ENCODE data around the gene OGG1. TPM values are rescaled to one million over a fixed set of nuclear protein-coding genes. Genes with fewer than 3 reads are reported as not detected.

OGG1 gene
- total and polyA plus RNA-seq, 10 of the 15 experiments (the other 5 are each of a cell fraction or from before 2014, with no cell fraction given) = 4.8 to 38.8 (median 27.2) TPM

- SMC1A ChIA-PET (ENCODE audit: uncharacterized antibody, unreplicated experiment) = interaction anchor here (1.0 to 1.5 kb wide), 4 partner anchors 10 to 233 kb away, joined by 3 to 4 read pairs (median 3); partner anchors contain the start of gene OGG1
- peaks cover 26 to 46% of the 10 kb centered on the region in 2 experiments for H3K36me3 ChIP-seq (ENCODE audit: control insufficient read depth in 2 of 2, insufficient read depth in 2 of 2, low read length in 1 of 2)
These were observed 12.9 kb upstream of the OGG1 start for GRCh38 chr3:9736831-9737230.

More at GRCh38 chr3:9736831-9737230, 12.9 kb upstream of the OGG1 start:
- intact Hi-C loops (cut with micrococcal nuclease; ENCODE audit: unreplicated experiment) = loop anchor here (10.0 kb wide), 1 partner anchor 382 kb away; no protein-coding TSS in a partner anchor
- FAIRE-seq (no peak), DNase-seq (ENCODE audit: low read depth, low spot score) (no peak), ATAC-seq (no peak)
- no peaks in the 10 kb centered on the region for H3K9me3 ChIP-seq (replicated peaks; ENCODE audit: control insufficient read depth, insufficient read depth, low read length)
- peaks cover 12% of the 10 kb centered on the region for H3K4me1 ChIP-seq (ENCODE audit: control insufficient read depth, insufficient read depth, low read length)
- CTCF ChIA-PET = interaction anchor here (2.3 to 2.4 kb wide), 2 partner anchors 9 to 233 kb away, joined by 11 read pairs; no protein-coding TSS in a partner anchor
- no peak overlapping the region for H2AFZ ChIP-seq (ENCODE audit: control insufficient read depth, low read depth, low read length)
- WGBS (ENCODE audit: insufficient coverage, insufficient replicate concordance, low lambda C conversion rate, missing lambda C conversion rate) = 60% methylated on average over 2 of the region's 2 CpGs
- RAD21 ChIA-PET (ENCODE audit: unreplicated experiment) = interaction anchor here (1.2 kb wide), 1 partner anchor 14 kb away, joined by 3 read pairs; no protein-coding TSS in a partner anchor
- in situ Hi-C loops (cut with MboI) = no loop called here
- POLR2A ChIA-PET = interaction anchor here (0.6 kb wide), 1 partner anchor 342 kb away, joined by 3 read pairs; no protein-coding TSS in a partner anchor
- no peak overlapping the region; the same call in 1 of the 2 replicates for H3K4me2 ChIP-seq (ENCODE audit: control insufficient read depth, insufficient read depth)
- H4K20me1 ChIP-seq (ENCODE audit: control insufficient read depth, insufficient read depth) = peaks cover 3% of the 10 kb centered on the region
- H3K27me3 ChIP-seq (replicated peaks in 1 of 2; ENCODE audit: control insufficient read depth in 2 of 2, insufficient read depth in 2 of 2, low read length in 1 of 2) = no peaks in the 10 kb centered on the region
- TF ChIP-seq KLF5 (IDR thresholded peaks at IDR 0.05; ENCODE audit: partially characterized antibody) (no peak), SUPT20H (IDR thresholded peaks at IDR 0.05; ENCODE audit: borderline replicate concordance, control insufficient read depth, low read depth, low read length) (no peak), HDGF (IDR thresholded peaks at IDR 0.05) (no peak), ZSCAN29 (IDR thresholded peaks at IDR 0.05) (no peak), MYB (IDR thresholded peaks at IDR 0.05; ENCODE audit: borderline replicate concordance, low read depth, low read length) (no peak), TCF12 (IDR thresholded peaks at IDR 0.05; ENCODE audit: low read depth, low read length) (no peak), PRDM15 (CRISPR knock-in tag; IDR thresholded peaks at IDR 0.05) (no peak), PAX5 (IDR thresholded peaks at IDR 0.05; ENCODE audit: borderline replicate concordance, low read depth, low read length) (no peak), SMAD1 (IDR thresholded peaks at IDR 0.05; ENCODE audit: low read depth, partially characterized antibody) (no peak), POU2F2 (IDR thresholded peaks at IDR 0.05; ENCODE audit: borderline replicate concordance, low read depth, low read length) (no peak), JUNB (IDR thresholded peaks at IDR 0.05) (no peak)
- TF ChIP-seq, protein P1, sequence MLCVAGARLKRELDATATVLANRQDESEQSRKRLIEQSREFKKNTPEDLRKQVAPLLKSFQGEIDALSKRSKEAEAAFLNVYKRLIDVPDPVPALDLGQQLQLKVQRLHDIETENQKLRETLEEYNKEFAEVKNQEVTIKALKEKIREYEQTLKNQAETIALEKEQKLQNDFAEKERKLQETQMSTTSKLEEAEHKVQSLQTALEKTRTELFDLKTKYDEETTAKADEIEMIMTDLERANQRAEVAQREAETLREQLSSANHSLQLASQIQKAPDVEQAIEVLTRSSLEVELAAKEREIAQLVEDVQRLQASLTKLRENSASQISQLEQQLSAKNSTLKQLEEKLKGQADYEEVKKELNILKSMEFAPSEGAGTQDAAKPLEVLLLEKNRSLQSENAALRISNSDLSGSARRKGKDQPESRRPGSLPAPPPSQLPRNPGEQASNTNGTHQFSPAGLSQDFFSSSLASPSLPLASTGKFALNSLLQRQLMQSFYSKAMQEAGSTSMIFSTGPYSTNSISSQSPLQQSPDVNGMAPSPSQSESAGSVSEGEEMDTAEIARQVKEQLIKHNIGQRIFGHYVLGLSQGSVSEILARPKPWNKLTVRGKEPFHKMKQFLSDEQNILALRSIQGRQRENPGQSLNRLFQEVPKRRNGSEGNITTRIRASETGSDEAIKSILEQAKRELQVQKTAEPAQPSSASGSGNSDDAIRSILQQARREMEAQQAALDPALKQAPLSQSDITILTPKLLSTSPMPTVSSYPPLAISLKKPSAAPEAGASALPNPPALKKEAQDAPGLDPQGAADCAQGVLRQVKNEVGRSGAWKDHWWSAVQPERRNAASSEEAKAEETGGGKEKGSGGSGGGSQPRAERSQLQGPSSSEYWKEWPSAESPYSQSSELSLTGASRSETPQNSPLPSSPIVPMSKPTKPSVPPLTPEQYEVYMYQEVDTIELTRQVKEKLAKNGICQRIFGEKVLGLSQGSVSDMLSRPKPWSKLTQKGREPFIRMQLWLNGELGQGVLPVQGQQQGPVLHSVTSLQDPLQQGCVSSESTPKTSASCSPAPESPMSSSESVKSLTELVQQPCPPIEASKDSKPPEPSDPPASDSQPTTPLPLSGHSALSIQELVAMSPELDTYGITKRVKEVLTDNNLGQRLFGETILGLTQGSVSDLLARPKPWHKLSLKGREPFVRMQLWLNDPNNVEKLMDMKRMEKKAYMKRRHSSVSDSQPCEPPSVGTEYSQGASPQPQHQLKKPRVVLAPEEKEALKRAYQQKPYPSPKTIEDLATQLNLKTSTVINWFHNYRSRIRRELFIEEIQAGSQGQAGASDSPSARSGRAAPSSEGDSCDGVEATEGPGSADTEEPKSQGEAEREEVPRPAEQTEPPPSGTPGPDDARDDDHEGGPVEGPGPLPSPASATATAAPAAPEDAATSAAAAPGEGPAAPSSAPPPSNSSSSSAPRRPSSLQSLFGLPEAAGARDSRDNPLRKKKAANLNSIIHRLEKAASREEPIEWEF (IDR thresholded peaks at IDR 0.05; ENCODE audit: insufficient replicate concordance, low read depth, low read length) = no peak
- no TSS peak for BruUV-seq (replicated peaks)
- no peak overlapping the region for H3K27ac ChIP-seq (ENCODE audit: control insufficient read depth, insufficient read depth)
- no peak overlapping the region for H3K4me3 ChIP-seq
- H3K79me2 ChIP-seq (ENCODE audit: control insufficient read depth, insufficient read depth, low read length) = peaks cover 30% of the 10 kb centered on the region
- H3K9ac ChIP-seq (ENCODE audit: control insufficient read depth, insufficient read depth, low read length) = no peak overlapping the region

Measured in GM12878 (cell line).